OCI-LY7 (cell line): ENCODE measurements around the gene MAG. TPM values are rescaled to one million over a fixed set of nuclear protein-coding genes. Genes with fewer than 3 reads are reported as not detected.

Experiments used
- BruUV-seq: library from RNA; stranded (reverse); fragments of 400-500 nt; replicated peaks from 2 replicates; lab custom pipeline; 2021; lab: Mats Ljungman, UMichigan
- CTCF ChIA-PET: fragments of 300-600 bp; sonication (Branson Sonifier 250); formaldehyde crosslinking; loops from one replicate; lab custom pipeline; 2022; ENCODE audit warnings: antibody characterized with exemption; ENCODE audit not compliant: unreplicated experiment; lab: Charles Lee
- POLR2A ChIA-PET: fragments of 300-600 bp; sonication (Branson Sonifier 250); formaldehyde crosslinking; loops from one replicate; lab custom pipeline; 2022; ENCODE audit warnings: antibody characterized with exemption; lab: Charles Lee
- DNase-seq: peaks from one replicate; pipeline ENCODE4 v3.0.0-alpha.2; 2015; ENCODE audit warnings: low spot score
- H2AFZ ChIP-seq: fragments of 200-600 bp; sonication (generic), shearing (Covaris generic); 2 replicates; pipeline ENCODE4 v1.6.1; 2014; ENCODE audit warnings: mild to moderate bottlenecking, antibody characterized with exemption, low read length, moderate library complexity
- H3K27ac ChIP-seq: fragments of 200-600 bp; sonication (generic); 2 replicates; pipeline ENCODE4 v1.5.1; 2014; ENCODE audit warnings: mixed run types, low read depth, mild to moderate bottlenecking, moderate library complexity, low read length, inconsistent platforms; ENCODE audit not compliant: poor library complexity, severe bottlenecking
- H3K36me3 ChIP-seq: fragments of 200-600 bp; sonication (generic); 2 replicates; pipeline ENCODE4 v1.6.1; 2014; ENCODE audit warnings: mild to moderate bottlenecking, antibody characterized with exemption, low read length, moderate library complexity, mixed read lengths; ENCODE audit not compliant: insufficient read depth
- H3K4me1 ChIP-seq: fragments of 200-600 bp; sonication (generic); 2 replicates; pipeline ENCODE4 v1.5.1; 2014; ENCODE audit warnings: mild to moderate bottlenecking, low read length; ENCODE audit not compliant: insufficient read depth, poor library complexity, severe bottlenecking
- H3K4me2 ChIP-seq: fragments of 200-600 bp; sonication (generic); 2 replicates; pipeline ENCODE4 v1.6.1; 2014; ENCODE audit warnings: mild to moderate bottlenecking, low read length
- H3K4me3 ChIP-seq: fragments of 200-600 bp; sonication (generic); 2 replicates; pipeline ENCODE4 v1.5.1; 2014; ENCODE audit warnings: mild to moderate bottlenecking, low read depth, low read length; ENCODE audit not compliant: poor library complexity, severe bottlenecking
- H3K79me2 ChIP-seq: fragments of 200-600 bp; sonication (generic); 2 replicates; pipeline ENCODE4 v1.6.1; 2016; ENCODE audit warnings: low read depth, mild to moderate bottlenecking, low read length, moderate library complexity, mixed read lengths; ENCODE audit not compliant: insufficient read depth
- H3K9me2 ChIP-seq: fragments of 200-600 bp; sonication (generic); 2 replicates; pipeline ENCODE4 v1.6.1; 2016; ENCODE audit warnings: mild to moderate bottlenecking, low read length, mixed read lengths; ENCODE audit not compliant: insufficient read depth
- H3K9me3 ChIP-seq: fragments of 200-600 bp; sonication (generic); 2 replicates; pipeline ENCODE4 v1.6.1; 2014; ENCODE audit warnings: mild to moderate bottlenecking, mixed run types, low read length, mixed read lengths
- H4K20me1 ChIP-seq: fragments of 200-600 bp; sonication (generic); 2 replicates; pipeline ENCODE4 v1.6.1; 2014; ENCODE audit warnings: mild to moderate bottlenecking, antibody characterized with exemption, low read length, moderate library complexity, mixed read lengths; ENCODE audit not compliant: insufficient read depth
- EZH2phosphoT487 ChIP-seq: fragments of 200-600 bp; sonication (generic); IDR thresholded peaks from 2 replicates; pipeline ENCODE4 v1.6.1; 2018; ENCODE audit warnings: low read depth, borderline replicate concordance, mild to moderate bottlenecking, mixed run types, antibody characterized with exemption, low read length, moderate library complexity, mixed read lengths
- intact Hi-C: fragments of 100-400 bp; cut with micrococcal nuclease; formaldehyde crosslinking; loops from one replicate; pipeline ENCODE4 v1.10.0; 2022; ENCODE audit not compliant: unreplicated experiment
- total RNA-seq, 2 experiments: library from RNA; depleted of rRNA in 1 of 2; stranded (reverse); fragments of >200 nt in 1 of 2; shearing (Covaris generic) in 1 of 2; gene quantifications; 2 replicates each; pipeline ENCODE4 v1.2.3, GENCODE V29; 2014 to 2022
- TF ChIP-seq, protein P1 (sequence below): fragments of 200-600 bp; sonication (generic); conservative IDR thresholded peaks from 2 replicates; pipeline ENCODE4 v1.5.1; 2014; ENCODE audit warnings: mild to moderate bottlenecking, antibody characterized with exemption, low read length, moderate library complexity, mixed read lengths

The MAG gene
- total RNA-seq, 2 experiments from 2014 or later, result 4.6 to 10.1 TPM

DNA sequence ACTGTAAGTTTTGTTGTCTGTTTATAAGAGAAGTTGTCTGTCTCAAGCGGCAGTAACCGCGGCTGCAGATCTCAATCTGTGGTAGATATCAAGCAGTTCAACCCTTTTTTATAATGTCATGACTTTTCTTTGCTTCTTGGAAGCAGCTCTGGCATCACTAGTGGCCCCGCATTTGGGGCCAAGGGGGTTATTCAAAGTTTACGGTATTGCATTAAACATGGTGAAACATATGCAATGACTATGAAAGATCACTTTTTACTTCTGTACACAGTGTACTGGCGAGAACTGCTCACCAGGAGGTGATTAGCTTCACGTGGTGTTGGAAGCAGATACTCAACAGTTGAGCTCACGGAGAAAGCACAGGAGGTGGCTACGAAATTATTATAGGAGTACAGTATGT, 61.7 kb downstream of the MAG start:
- ChIA-PET CTCF (no interaction called here), POLR2A (interaction anchor here (0.9 to 1.2 kb wide), 2 partner anchors 106 to 141 kb away, joined by 3 read pairs; no protein-coding TSS in a partner anchor)
- Histone ChIP-seq H3K4me2 (no peak overlapping the region), H3K36me3 (peaks cover 14% of the 10 kb centered on the region), H2AFZ (no peak overlapping the region), H3K4me1 (peaks cover 49% of the 10 kb centered on the region), H3K27ac (no peak overlapping the region), H3K9me3 (0 out of 2 replicates have a peak, but pooled peaks cover 4% of the 10 kb centered on the region), H3K9me2 (no peaks in the 10 kb centered on the region), H4K20me1 (no peaks in the 10 kb centered on the region), H3K79me2 (no peaks in the 10 kb centered on the region), H3K4me3 (no peak overlapping the region)
- TF ChIP-seq, protein P1, sequence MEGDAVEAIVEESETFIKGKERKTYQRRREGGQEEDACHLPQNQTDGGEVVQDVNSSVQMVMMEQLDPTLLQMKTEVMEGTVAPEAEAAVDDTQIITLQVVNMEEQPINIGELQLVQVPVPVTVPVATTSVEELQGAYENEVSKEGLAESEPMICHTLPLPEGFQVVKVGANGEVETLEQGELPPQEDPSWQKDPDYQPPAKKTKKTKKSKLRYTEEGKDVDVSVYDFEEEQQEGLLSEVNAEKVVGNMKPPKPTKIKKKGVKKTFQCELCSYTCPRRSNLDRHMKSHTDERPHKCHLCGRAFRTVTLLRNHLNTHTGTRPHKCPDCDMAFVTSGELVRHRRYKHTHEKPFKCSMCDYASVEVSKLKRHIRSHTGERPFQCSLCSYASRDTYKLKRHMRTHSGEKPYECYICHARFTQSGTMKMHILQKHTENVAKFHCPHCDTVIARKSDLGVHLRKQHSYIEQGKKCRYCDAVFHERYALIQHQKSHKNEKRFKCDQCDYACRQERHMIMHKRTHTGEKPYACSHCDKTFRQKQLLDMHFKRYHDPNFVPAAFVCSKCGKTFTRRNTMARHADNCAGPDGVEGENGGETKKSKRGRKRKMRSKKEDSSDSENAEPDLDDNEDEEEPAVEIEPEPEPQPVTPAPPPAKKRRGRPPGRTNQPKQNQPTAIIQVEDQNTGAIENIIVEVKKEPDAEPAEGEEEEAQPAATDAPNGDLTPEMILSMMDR, result no peak
- no peak for TF ChIP-seq EZH2phosphoT487
- intact Hi-C loops, result no loop called here
- no peak for DNase-seq
- no TSS peak for BruUV-seq

DNA sequence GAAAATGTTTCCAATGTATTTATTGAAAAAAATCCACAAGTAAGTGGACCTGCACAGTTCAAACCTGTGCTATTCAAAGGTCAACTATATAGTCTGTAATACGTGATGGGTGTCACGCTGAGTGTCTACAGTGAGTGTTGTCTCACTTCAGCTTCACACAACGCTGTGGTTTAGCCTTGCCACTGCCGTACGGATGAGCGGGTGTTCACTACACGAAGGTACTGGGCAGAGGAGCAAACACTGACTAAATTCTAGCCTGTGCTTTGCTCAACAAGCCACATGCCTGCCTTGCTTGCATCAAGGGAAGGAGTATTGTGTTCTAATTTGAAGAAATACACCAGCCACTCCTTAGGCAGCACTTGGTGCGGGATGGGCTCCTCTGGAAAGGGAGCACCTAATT, 62.9 kb downstream of the MAG start:
- ChIA-PET CTCF (no interaction called here), POLR2A (interaction anchor here (0.6 kb wide), 1 partner anchor 211 kb away, joined by 4 read pairs; no protein-coding TSS in a partner anchor)
- peaks cover 4% of the 10 kb centered on the region; the same call in 1 of the 2 replicates for H3K36me3 ChIP-seq
- no peaks in the 10 kb centered on the region for H3K79me2 ChIP-seq
- H3K9me3 ChIP-seq, result no peaks in the 10 kb centered on the region
- intact Hi-C loops, result no loop called here
- DNase-seq, result no peak
- no TSS peak for BruUV-seq
- peaks cover 37% of the 10 kb centered on the region for H3K4me1 ChIP-seq
- H3K4me2 ChIP-seq, result no peak overlapping the region
- no peak overlapping the region for H3K27ac ChIP-seq
- no peak overlapping the region for H2AFZ ChIP-seq
- no peaks in the 10 kb centered on the region for H3K9me2 ChIP-seq
- TF ChIP-seq, protein P1, result no peak
- TF ChIP-seq EZH2phosphoT487, result no peak
- no peak overlapping the region for H3K4me3 ChIP-seq
- no peaks in the 10 kb centered on the region for H4K20me1 ChIP-seq

DNA sequence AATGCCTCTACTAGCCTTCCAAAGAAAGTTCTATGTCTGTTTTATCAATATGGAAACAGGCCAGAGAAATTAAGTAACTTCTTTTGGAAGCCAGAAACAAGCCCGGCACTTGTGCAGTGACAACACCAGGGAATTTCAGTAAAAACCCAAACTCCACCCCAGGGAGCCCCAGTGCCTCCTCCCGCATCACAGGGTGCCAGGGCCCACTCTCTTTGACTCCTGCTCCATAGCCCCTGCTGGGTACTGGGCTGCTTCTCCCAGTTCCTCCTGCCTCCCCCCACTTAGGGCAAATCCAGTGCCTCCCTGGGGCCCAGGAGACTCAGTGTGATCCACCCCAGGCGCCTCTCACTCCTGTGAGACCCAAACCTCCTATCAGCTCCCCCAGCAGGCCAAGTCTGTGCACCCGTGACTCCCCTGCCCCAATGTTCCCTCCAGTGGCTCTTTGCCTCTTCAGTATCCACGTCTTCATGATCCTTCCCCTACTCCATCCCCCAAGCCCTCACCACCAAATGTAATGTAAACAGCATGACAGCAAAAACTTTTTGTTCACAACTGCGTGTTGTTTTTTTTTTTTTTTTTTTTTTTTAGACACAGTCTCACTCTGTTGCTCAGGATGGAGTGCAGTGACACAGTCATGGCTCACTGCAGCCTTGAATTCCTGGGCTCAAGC, 64.0 kb downstream of the MAG start:
- Histone ChIP-seq H3K4me1 (peaks cover 26% of the 10 kb centered on the region), H3K27ac (no peak overlapping the region), H2AFZ (no peak overlapping the region), H3K9me2 (no peaks in the 10 kb centered on the region), H3K36me3 (peaks cover 4% of the 10 kb centered on the region; the same call in 1 of the 2 replicates), H3K9me3 (no peaks in the 10 kb centered on the region), H3K4me2 (no peak overlapping the region), H4K20me1 (no peaks in the 10 kb centered on the region), H3K4me3 (no peak overlapping the region), H3K79me2 (no peaks in the 10 kb centered on the region)
- POLR2A ChIA-PET, result interaction anchor here (1.8 kb wide), 1 partner anchor 103 kb away, joined by 4 read pairs; no protein-coding TSS in a partner anchor
- intact Hi-C loops, result no loop called here
- CTCF ChIA-PET, result no interaction called here
- no peak for DNase-seq
- TF ChIP-seq EZH2phosphoT487, result no peak
- TF ChIP-seq, protein P1, result no peak
- no TSS peak for BruUV-seq
